Measurements from ENCODE around the gene SERTM1.

Gene SERTM1

DNA sequence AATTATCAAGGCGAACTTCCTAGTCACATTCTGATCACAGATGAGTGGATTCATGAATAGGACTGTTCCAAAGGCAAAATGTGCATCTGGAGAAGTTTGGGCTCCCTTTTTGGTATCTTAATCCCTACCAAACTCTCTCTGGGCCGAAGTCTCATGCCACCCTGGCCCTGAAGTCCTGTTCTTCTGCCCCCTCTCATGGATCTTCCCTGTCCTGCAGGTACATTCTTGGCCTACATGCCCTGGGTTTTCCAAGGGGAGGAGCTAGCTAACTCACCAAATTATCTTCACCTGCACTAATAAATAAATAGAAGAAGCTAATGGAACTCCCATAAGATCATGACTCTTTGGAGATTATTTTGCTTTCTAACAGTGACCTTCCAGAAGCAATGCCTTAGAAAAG lies 50.3 kb downstream of the SERTM1 start:
- TF ChIP-seq EZH2phosphoT487 (IDR thresholded peaks at IDR 0.05; ENCODE audit: borderline replicate concordance, low read length) (no peak), CTCF (IDR thresholded peaks at IDR 0.05; ENCODE audit: low read depth, low read length, poor library complexity, severe bottlenecking) (no peak)
- Histone ChIP-seq H3K4me3 (ENCODE audit: low read length) (no peak overlapping the region), H3K27me3 (ENCODE audit: control insufficient read depth, low read length) (0 out of 2 replicates have a peak, but pooled peaks cover 4% of the 10 kb centered on the region), H3K4me2 (ENCODE audit: low read length) (no peak overlapping the region), H3K9me3 (ENCODE audit: control insufficient read depth, insufficient read depth, low read length) (no peaks in the 10 kb centered on the region), H3K36me3 (ENCODE audit: control insufficient read depth, low read length) (no peaks in the 10 kb centered on the region), H3K79me2 (ENCODE audit: control insufficient read depth, low read length) (no peaks in the 10 kb centered on the region), H3K9me2 (replicated peaks; ENCODE audit: control insufficient read depth, low read length) (no peaks in the 10 kb centered on the region), H3F3A (ENCODE audit: control insufficient read depth, insufficient read depth) (no peaks in the 10 kb centered on the region), H3K4me1 (ENCODE audit: control insufficient read depth, low read length) (no peaks in the 10 kb centered on the region), H4K20me1 (ENCODE audit: control insufficient read depth, insufficient read depth, low read depth, low read length) (no peaks in the 10 kb centered on the region), H3K27ac (ENCODE audit: low read depth, low read length) (no peak overlapping the region)

DNA sequence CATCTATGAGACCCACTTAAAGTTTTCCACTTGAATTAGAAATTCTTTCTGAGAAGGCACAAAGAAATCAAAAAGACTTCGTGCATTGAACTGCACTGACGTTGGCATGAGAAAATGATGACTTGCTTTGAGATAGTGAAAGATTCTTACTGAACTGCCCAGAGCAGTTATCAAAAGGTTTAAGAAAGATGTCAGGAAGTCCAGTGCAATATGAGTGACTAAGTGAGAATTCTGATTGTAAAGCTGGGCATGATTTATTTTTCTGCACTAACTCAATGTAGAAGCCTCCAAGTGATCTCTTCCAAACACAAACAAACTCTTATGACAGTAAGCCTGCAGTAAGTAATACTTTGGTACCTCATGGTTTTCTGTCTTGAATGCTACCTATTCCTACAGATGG lies 52.1 kb downstream of the SERTM1 start:
- TF ChIP-seq CTCF (IDR thresholded peaks at IDR 0.05; ENCODE audit: low read depth, low read length, poor library complexity, severe bottlenecking) (no peak), EZH2phosphoT487 (IDR thresholded peaks at IDR 0.05; ENCODE audit: borderline replicate concordance, low read length) (no peak)
- H3K4me1 ChIP-seq (ENCODE audit: control insufficient read depth, low read length) = no peaks in the 10 kb centered on the region
- H3K27me3 ChIP-seq (ENCODE audit: control insufficient read depth, low read length) = 0 out of 2 replicates have a peak, but pooled peaks cover 4% of the 10 kb centered on the region
- H3K4me2 ChIP-seq (ENCODE audit: low read length) = no peak overlapping the region
- no peak overlapping the region for H3K27ac ChIP-seq (ENCODE audit: low read depth, low read length)
- no peak overlapping the region for H3K4me3 ChIP-seq (ENCODE audit: low read length)
- H3K79me2 ChIP-seq (ENCODE audit: control insufficient read depth, low read length) = no peaks in the 10 kb centered on the region
- H4K20me1 ChIP-seq (ENCODE audit: control insufficient read depth, insufficient read depth, low read depth, low read length) = no peaks in the 10 kb centered on the region
- H3K9me3 ChIP-seq (ENCODE audit: control insufficient read depth, insufficient read depth, low read length) = no peaks in the 10 kb centered on the region
- H3K9me2 ChIP-seq (replicated peaks; ENCODE audit: control insufficient read depth, low read length) = no peaks in the 10 kb centered on the region
- no peaks in the 10 kb centered on the region for H3F3A ChIP-seq (ENCODE audit: control insufficient read depth, insufficient read depth)
- no peaks in the 10 kb centered on the region for H3K36me3 ChIP-seq (ENCODE audit: control insufficient read depth, low read length)

- Histone ChIP-seq H3K27ac (ENCODE audit: low read depth, low read length) (no peak overlapping the region), H3K4me1 (ENCODE audit: control insufficient read depth, low read length) (no peaks in the 10 kb centered on the region), H3K79me2 (ENCODE audit: control insufficient read depth, low read length) (no peaks in the 10 kb centered on the region), H3K4me2 (ENCODE audit: low read length) (no peak overlapping the region), H3K9me3 (ENCODE audit: control insufficient read depth, insufficient read depth, low read length) (no peaks in the 10 kb centered on the region), H3K36me3 (ENCODE audit: control insufficient read depth, low read length) (no peaks in the 10 kb centered on the region), H3F3A (ENCODE audit: control insufficient read depth, insufficient read depth) (no peaks in the 10 kb centered on the region), H3K4me3 (ENCODE audit: low read length) (no peak overlapping the region), H3K27me3 (ENCODE audit: control insufficient read depth, low read length) (0 out of 2 replicates have a peak, but pooled peaks cover 1% of the 10 kb centered on the region), H4K20me1 (ENCODE audit: control insufficient read depth, insufficient read depth, low read depth, low read length) (no peaks in the 10 kb centered on the region), H3K9me2 (replicated peaks; ENCODE audit: control insufficient read depth, low read length) (no peaks in the 10 kb centered on the region)
- TF ChIP-seq CTCF (IDR thresholded peaks at IDR 0.05; ENCODE audit: low read depth, low read length, poor library complexity, severe bottlenecking) = no peak
- TF ChIP-seq EZH2phosphoT487 (IDR thresholded peaks at IDR 0.05; ENCODE audit: borderline replicate concordance, low read length) = no peak
Observed at GRCh38 chr13:36728006-36728405, 54.2 kb downstream of the SERTM1 start.
